HFF-Myc (cell line): ENCODE results near the gene CRYGD.
"Not testable (repeated sequence)": the region's sequence is repeated elsewhere in the genome, so short reads cannot be mapped to it uniquely, and the experiment has no call there.

ENCODE experiments used
- DNase-seq: peaks from one replicate; pipeline ENCODE4 v3.0.0-alpha.2; 2011; ENCODE audit warnings: low read depth; ENCODE audit errors: extremely low read depth
- H3K4me3 ChIP-seq: replicated peaks from 2 replicates; pipeline ENCODE4 v1.5.1; 2011; ENCODE audit warnings: low read depth, mild to moderate bottlenecking, control low read depth, low read length
- TF ChIP-seq, protein P1 (sequence below): IDR thresholded peaks from 2 replicates; pipeline ENCODE4 v1.5.1; 2012; ENCODE audit warnings: mild to moderate bottlenecking, low read depth, low read length, control low read depth; ENCODE audit errors: missing control alignments

Gene CRYGD

DNA sequence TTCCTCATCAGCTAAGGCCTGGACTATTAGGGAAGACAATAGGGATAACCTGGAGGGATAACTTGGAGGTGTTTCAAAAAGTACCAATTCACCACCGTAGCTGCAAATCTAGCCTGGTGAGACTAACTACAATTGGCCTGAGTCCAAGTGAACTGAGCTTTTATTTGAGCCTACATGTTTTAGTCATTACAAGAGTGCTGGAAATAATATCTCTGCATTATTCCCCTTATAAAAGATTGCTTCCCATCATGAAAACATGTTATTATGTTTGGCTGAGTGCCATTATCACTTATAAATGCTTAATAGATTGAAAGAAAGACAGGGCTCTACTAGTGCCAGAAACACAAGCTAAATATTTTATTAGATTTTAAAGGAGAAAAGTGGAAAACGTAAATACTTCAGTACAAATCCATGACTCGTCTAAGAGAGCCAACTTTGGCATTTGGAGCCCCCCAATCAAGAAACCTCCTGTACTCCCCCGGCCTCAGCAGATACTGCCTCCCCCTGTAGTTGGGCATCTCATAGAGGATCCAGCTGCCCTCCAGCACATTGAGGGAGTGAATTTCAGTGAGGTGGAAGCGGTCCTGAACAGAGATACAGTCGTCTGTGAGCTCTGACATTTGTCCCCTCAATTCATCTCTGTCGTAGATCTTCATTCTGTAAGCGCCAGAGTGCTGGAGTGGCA lies 18.1 kb upstream of the CRYGD start:
- TF ChIP-seq, protein P1, sequence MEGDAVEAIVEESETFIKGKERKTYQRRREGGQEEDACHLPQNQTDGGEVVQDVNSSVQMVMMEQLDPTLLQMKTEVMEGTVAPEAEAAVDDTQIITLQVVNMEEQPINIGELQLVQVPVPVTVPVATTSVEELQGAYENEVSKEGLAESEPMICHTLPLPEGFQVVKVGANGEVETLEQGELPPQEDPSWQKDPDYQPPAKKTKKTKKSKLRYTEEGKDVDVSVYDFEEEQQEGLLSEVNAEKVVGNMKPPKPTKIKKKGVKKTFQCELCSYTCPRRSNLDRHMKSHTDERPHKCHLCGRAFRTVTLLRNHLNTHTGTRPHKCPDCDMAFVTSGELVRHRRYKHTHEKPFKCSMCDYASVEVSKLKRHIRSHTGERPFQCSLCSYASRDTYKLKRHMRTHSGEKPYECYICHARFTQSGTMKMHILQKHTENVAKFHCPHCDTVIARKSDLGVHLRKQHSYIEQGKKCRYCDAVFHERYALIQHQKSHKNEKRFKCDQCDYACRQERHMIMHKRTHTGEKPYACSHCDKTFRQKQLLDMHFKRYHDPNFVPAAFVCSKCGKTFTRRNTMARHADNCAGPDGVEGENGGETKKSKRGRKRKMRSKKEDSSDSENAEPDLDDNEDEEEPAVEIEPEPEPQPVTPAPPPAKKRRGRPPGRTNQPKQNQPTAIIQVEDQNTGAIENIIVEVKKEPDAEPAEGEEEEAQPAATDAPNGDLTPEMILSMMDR = no peak
- H3K4me3 ChIP-seq = no peak overlapping the region
- no peak for DNase-seq

GRCh38 chr2:208139447-208139846 lies 15.1 kb upstream of the CRYGD start:
- DNase-seq = no peak
- H3K4me3 ChIP-seq = no peak overlapping the region
- TF ChIP-seq, protein P1 = no peak

DNA sequence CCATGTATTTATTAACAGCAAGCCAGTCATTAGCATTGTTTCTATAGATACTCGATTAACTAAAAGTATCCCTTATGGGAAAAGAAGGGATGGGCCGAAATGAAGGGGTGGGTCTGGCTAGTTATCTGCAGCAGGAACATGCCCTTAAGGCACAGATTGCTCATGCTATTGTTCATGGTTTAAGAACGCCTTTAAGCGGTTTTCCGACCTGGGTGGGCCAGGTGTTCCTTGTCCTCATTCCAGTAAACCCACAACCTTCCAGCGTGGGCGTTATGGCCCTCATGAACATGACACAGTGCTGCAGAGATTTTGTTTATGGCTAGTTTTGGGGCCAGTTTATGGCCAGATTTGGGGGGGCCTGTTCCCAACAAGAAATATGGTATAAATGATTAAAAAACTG lies 14.0 kb upstream of the CRYGD start:
- not testable (repeated sequence) for DNase-seq

GRCh38 chr2:208136716-208137094 lies 12.4 kb upstream of the CRYGD start:
- no peak overlapping the region for H3K4me3 ChIP-seq
- TF ChIP-seq, protein P1 = no peak
- no peak for DNase-seq

More for the DNA sequence above, 14.0 kb upstream of the CRYGD start:
- not testable (repeated sequence) for H3K4me3 ChIP-seq

GRCh38 chr2:208135794-208136715 lies 11.7 kb upstream of the CRYGD start:
- H3K4me3 ChIP-seq = no peak overlapping the region
- TF ChIP-seq, protein P1 = no peak
- DNase-seq = no peak

GRCh38 chr2:208134928-208135586 lies 10.7 kb upstream of the CRYGD start:
- TF ChIP-seq, protein P1 = no peak
- DNase-seq = no peak
- H3K4me3 ChIP-seq = no peak overlapping the region

DNA sequence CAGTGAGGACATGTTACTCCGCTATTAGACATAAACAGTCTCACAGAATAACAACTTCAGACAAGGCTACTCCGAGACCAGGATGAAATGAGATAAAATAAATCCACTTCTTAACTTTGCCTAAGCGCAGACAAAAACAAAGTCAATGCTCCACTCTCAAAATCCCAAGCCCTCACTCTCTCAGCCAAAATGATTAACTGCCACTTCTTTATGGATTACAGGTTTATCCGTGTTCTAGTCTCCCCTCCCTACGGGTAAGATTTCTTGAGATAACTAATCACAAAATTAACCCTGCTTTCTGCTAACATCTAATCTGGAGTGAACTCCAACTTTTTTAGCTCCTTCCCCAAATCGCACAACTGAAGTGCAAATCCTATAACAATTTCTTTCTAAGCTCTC lies 6.4 kb upstream of the CRYGD start:
- TF ChIP-seq, protein P1 = no peak
- no peak for DNase-seq
- no peak overlapping the region for H3K4me3 ChIP-seq
